A549 (cell line): Measurements from ENCODE around the gene ABCA3.

Source experiments
- CBX2 ChIP-seq: fragments of 200-600 bp; sonication (generic); IDR thresholded peaks from 2 replicates; pipeline ENCODE4 v1.6.1; 2016; ENCODE audit warnings: low read depth, mild to moderate bottlenecking, borderline replicate concordance
- CTCF ChIP-seq: fragments of >200 bp; sonication (Bioruptor Twin); formaldehyde crosslinking; IDR thresholded peaks from 3 replicates; pipeline ENCODE4 v1.5.1; 2016
- JUN ChIP-seq, 2 experiments: fragments of >200 bp; sonication (Bioruptor Twin); formaldehyde crosslinking; IDR thresholded peaks; 2 replicates in 1 of 2; 3 replicates in 1 of 2; pipeline ENCODE4 v1.6.1; 2016 to 2017
- MAX ChIP-seq: IDR thresholded peaks from 2 replicates; pipeline ENCODE4 v1.6.1; 2012
- NR3C1 ChIP-seq: fragments of >200 bp; sonication (Bioruptor Twin); formaldehyde crosslinking; IDR thresholded peaks from 3 replicates; pipeline ENCODE4 v1.6.1; 2017
- PBX3 ChIP-seq: IDR thresholded peaks from 2 replicates; pipeline ENCODE4 v1.6.1; 2012
- POLR2A ChIP-seq: IDR thresholded peaks from 2 replicates; pipeline ENCODE4 v1.6.1; 2012; ENCODE audit warnings: mild to moderate bottlenecking, low read length
- POLR2AphosphoS2 ChIP-seq: conservative IDR thresholded peaks from 2 replicates; pipeline ENCODE4 v1.6.1; 2012; ENCODE audit warnings: low read length, improper control_type of control experiment, inconsistent platforms
- RAD21 ChIP-seq, 2 experiments: fragments of >200 bp in 1 of 2; sonication (Bioruptor Twin) in 1 of 2; formaldehyde crosslinking in 1 of 2; IDR thresholded peaks in 1 of 2; conservative IDR thresholded peaks in 1 of 2; 2 replicates in 1 of 2; 3 replicates in 1 of 2; pipeline ENCODE4 v1.6.1; 2012 to 2018; ENCODE audit warnings: inconsistent platforms in 1 of 2
- ZNF302 ChIP-seq: fragments of 250-450 bp; sonication (Bioruptor Pico); IDR thresholded peaks from 2 replicates; pipeline ENCODE4 v1.9.0; 2021; ENCODE audit warnings: inconsistent platforms, mild to moderate bottlenecking, moderate library complexity

GRCh38 chr16:2288726-2289125 lies 51.8 kb downstream of the ABCA3 start:
- TF ChIP-seq CTCF: no peak
- TF ChIP-seq POLR2A: no peak
- TF ChIP-seq MAX: no peak
- TF ChIP-seq POLR2AphosphoS2: no peak
- TF ChIP-seq RAD21 (conservative IDR thresholded peaks at IDR 0.05 in 1 of 2, IDR thresholded peaks at IDR 0.05 in 1 of 2): no peak
- no peak for TF ChIP-seq ZNF302 (CRISPR knock-in tag)
- TF ChIP-seq PBX3: no peak
- TF ChIP-seq CBX2: no peak
- TF ChIP-seq NR3C1: no peak
- no peak for TF ChIP-seq JUN (IDR thresholded peaks at IDR 0.05)
